ENCODE data around the gene WDR76.

DNA sequence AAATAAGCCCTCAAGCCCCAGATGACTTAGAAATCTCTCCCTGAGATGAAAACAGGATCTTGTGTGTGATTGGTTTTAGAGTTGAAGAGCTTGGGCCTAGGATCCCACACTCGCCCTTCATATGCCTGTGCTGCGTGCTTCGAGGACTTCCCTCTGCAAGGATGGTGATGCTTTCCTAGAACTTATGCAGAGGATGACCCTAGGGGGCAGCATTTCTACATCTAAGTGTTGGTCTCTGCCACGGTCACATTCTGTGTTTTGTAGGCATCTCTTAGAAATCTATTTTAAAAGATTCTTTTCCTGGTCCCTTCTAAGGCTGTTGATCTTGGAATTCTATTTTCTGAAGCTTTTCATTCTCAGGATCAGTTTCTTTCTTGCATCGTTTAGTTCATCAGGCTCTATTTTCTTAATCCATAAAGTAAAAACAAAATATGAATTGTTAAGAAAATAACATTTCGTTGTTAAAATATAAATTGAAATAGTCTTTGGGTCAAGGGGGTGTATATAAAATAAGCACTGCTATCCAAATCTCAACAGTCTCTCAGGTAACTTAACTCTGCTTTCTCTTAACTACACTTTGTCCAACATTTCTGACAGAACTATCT, 45.7 kb downstream of the WDR76 start:
- TF ChIP-seq CTCF (IDR thresholded peaks at IDR 0.05; ENCODE audit: borderline replicate concordance, extremely low read depth, low read length, poor library complexity, severe bottlenecking) (peak; percentile 54), EZH2 (IDR thresholded peaks at IDR 0.05; ENCODE audit: borderline replicate concordance, low read depth, low read length, severe bottlenecking) (no peak)

Measured in DND-41 (cell line).